Kidney epithelial cell (primary cell): ENCODE measurements around the gene NSMCE1. TPM values are rescaled to one million over a fixed set of nuclear protein-coding genes. Genes with fewer than 3 reads are reported as not detected.

Experiments used
- DNase-seq: peaks from one replicate; pipeline ENCODE4 v3.0.0-alpha.2; 2010; ENCODE audit warnings: low read depth
- H3K27me3 ChIP-seq: 2 replicates; pipeline ENCODE4 v1.6.0; 2011; ENCODE audit warnings: low read length; ENCODE audit not compliant: control insufficient read depth, insufficient read depth
- H3K36me3 ChIP-seq: 2 replicates; pipeline ENCODE4 v1.5.1; 2011; ENCODE audit warnings: low read length; ENCODE audit not compliant: control insufficient read depth, insufficient read depth
- H3K4me3 ChIP-seq: 2 replicates; pipeline ENCODE4 v1.5.1; 2011; ENCODE audit warnings: low read depth, mild to moderate bottlenecking, control low read depth, low read length
- CTCF ChIP-seq: IDR thresholded peaks from 2 replicates; pipeline ENCODE4 v1.5.1; 2011; ENCODE audit warnings: mild to moderate bottlenecking, moderate library complexity, low read length, control low read depth, inconsistent platforms; ENCODE audit not compliant: insufficient read depth, poor library complexity, severe bottlenecking
- total RNA-seq: library from RNA; depleted of rRNA; stranded (reverse); fragments of >200 nt; gene quantifications from 2 replicates; pipeline ENCODE4 v1.2.3, GENCODE V29; 2015

Gene NSMCE1
- total RNA-seq, 1 donor from 2014 or later = 94.8 TPM

- Histone ChIP-seq H3K4me3 (no peak overlapping the region), H3K36me3 (peaks cover 4% of the 10 kb centered on the region), H3K27me3 (no peaks in the 10 kb centered on the region)
- no peak for DNase-seq
- no peak for TF ChIP-seq CTCF
Measured at GRCh38 chr16:27230562-27231001, 38.0 kb downstream of the NSMCE1 start.

- no peak for DNase-seq
- TF ChIP-seq CTCF = no peak
- Histone ChIP-seq H3K27me3 (no peaks in the 10 kb centered on the region), H3K36me3 (peaks cover 4% of the 10 kb centered on the region), H3K4me3 (no peak overlapping the region)
Measured at GRCh38 chr16:27229891-27230470, 38.6 kb downstream of the NSMCE1 start.

GRCh38 chr16:27228621-27229501 is 39.7 kb downstream of the NSMCE1 start:
- Histone ChIP-seq H3K27me3 (no peaks in the 10 kb centered on the region), H3K36me3 (peaks cover 4% of the 10 kb centered on the region), H3K4me3 (no peak overlapping the region)
- no peak for DNase-seq
- TF ChIP-seq CTCF = no peak

GRCh38 chr16:27228045-27228444 is 40.5 kb downstream of the NSMCE1 start:
- no peak overlapping the region for H3K4me3 ChIP-seq
- DNase-seq = no peak
- no peak for TF ChIP-seq CTCF
- H3K36me3 ChIP-seq = peaks cover 4% of the 10 kb centered on the region
- no peaks in the 10 kb centered on the region for H3K27me3 ChIP-seq

- Histone ChIP-seq H3K27me3 (no peaks in the 10 kb centered on the region), H3K4me3 (no peak overlapping the region), H3K36me3 (peaks cover 2% of the 10 kb centered on the region)
- DNase-seq = no peak
- no peak for TF ChIP-seq CTCF
Measured at GRCh38 chr16:27226976-27227705, 41.4 kb downstream of the NSMCE1 start.
